ENCODE measurements around the gene HSD17B12.
"Not testable (repeated sequence)": the region's sequence is repeated elsewhere in the genome, so short reads cannot be mapped to it uniquely, and the experiment has no call there.

The HSD17B12 gene

GRCh38 chr11:43747130-43747802, 66.7 kb downstream of the HSD17B12 start:
- DNase-seq (ENCODE audit: low read depth in 2 of 2), result no peak

- DNase-seq (ENCODE audit: low read depth in 2 of 2), result no peak
Observed at GRCh38 chr11:43748095-43748494, 67.6 kb downstream of the HSD17B12 start.

- no peak for DNase-seq (ENCODE audit: low read depth in 2 of 2)
Observed at GRCh38 chr11:43751726-43752125, 71.2 kb downstream of the HSD17B12 start.

- no peak for DNase-seq (ENCODE audit: low read depth in 2 of 2)
Observed at GRCh38 chr11:43756575-43756974, 76.0 kb downstream of the HSD17B12 start.

GRCh38 chr11:43758927-43759326, 78.4 kb downstream of the HSD17B12 start:
- no peak for DNase-seq (ENCODE audit: low read depth in 2 of 2)

- DNase-seq (ENCODE audit: low read depth in 2 of 2), result no peak
Observed at GRCh38 chr11:43760902-43761301, 80.4 kb downstream of the HSD17B12 start.

- no peak for DNase-seq (ENCODE audit: low read depth in 2 of 2)
Observed at GRCh38 chr11:43765194-43765593, 84.7 kb downstream of the HSD17B12 start.

- DNase-seq (ENCODE audit: low read depth in 2 of 2), result not testable (repeated sequence)
Observed at GRCh38 chr11:43768654-43769053, 88.1 kb downstream of the HSD17B12 start.

- DNase-seq (ENCODE audit: low read depth in 2 of 2), result no peak
Observed at GRCh38 chr11:43770173-43770572, 89.6 kb downstream of the HSD17B12 start.

GRCh38 chr11:43772733-43773132, 92.2 kb downstream of the HSD17B12 start:
- no peak for DNase-seq (ENCODE audit: low read depth in 2 of 2)

GRCh38 chr11:43774786-43775185, 94.2 kb downstream of the HSD17B12 start:
- DNase-seq (ENCODE audit: low read depth in 2 of 2), result no peak

GRCh38 chr11:43779306-43779705, 98.8 kb downstream of the HSD17B12 start:
- DNase-seq (ENCODE audit: low read depth in 2 of 2), result no peak

- no peak for DNase-seq (ENCODE audit: low read depth in 2 of 2)
Observed at GRCh38 chr11:43784301-43784700, 103.8 kb downstream of the HSD17B12 start.

- no peak for DNase-seq (ENCODE audit: low read depth in 2 of 2)
Observed at GRCh38 chr11:43784866-43785265, 104.3 kb downstream of the HSD17B12 start.

- DNase-seq (ENCODE audit: low read depth in 2 of 2), result no peak
Observed at GRCh38 chr11:43785318-43785717, 104.8 kb downstream of the HSD17B12 start.

GRCh38 chr11:43786016-43786415, 105.5 kb downstream of the HSD17B12 start:
- DNase-seq (ENCODE audit: low read depth in 2 of 2), result no peak

GRCh38 chr11:43787824-43788223, 107.3 kb downstream of the HSD17B12 start:
- no peak for DNase-seq (ENCODE audit: low read depth in 2 of 2)

- no peak for DNase-seq (ENCODE audit: low read depth in 2 of 2)
Observed at GRCh38 chr11:43788421-43788820, 107.9 kb downstream of the HSD17B12 start.

GRCh38 chr11:43789700-43790443, 109.3 kb downstream of the HSD17B12 start:
- DNase-seq (ENCODE audit: low read depth in 2 of 2), result no peak

- no peak for DNase-seq (ENCODE audit: low read depth in 2 of 2)
Observed at GRCh38 chr11:43790444-43790794, 109.9 kb downstream of the HSD17B12 start.

GRCh38 chr11:43797337-43797736, 116.8 kb downstream of the HSD17B12 start:
- no peak for DNase-seq (ENCODE audit: low read depth in 2 of 2)

GRCh38 chr11:43797866-43798265, 117.3 kb downstream of the HSD17B12 start:
- no peak for DNase-seq (ENCODE audit: low read depth in 2 of 2)

GRCh38 chr11:43802509-43802908, 122.0 kb downstream of the HSD17B12 start:
- DNase-seq (ENCODE audit: low read depth in 2 of 2), result no peak

Measured in stimulated activated CD4-positive, alpha-beta T cell treated with anti-CD3 and anti-CD28 coated beads, Interleukin-1b, Interleukin-23, amount 100 ng/mL, for 1 hour (primary cell).